ENCODE results near the gene STOM.
A peak's percentile ranks its signal among the peaks of the same experiment; 100 is the strongest.
"Not testable (repeated sequence)": the region's sequence is repeated elsewhere in the genome, so short reads cannot be mapped to it uniquely, and the experiment has no call there.

STOM gene, protein sequence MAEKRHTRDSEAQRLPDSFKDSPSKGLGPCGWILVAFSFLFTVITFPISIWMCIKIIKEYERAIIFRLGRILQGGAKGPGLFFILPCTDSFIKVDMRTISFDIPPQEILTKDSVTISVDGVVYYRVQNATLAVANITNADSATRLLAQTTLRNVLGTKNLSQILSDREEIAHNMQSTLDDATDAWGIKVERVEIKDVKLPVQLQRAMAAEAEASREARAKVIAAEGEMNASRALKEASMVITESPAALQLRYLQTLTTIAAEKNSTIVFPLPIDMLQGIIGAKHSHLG

DNA sequence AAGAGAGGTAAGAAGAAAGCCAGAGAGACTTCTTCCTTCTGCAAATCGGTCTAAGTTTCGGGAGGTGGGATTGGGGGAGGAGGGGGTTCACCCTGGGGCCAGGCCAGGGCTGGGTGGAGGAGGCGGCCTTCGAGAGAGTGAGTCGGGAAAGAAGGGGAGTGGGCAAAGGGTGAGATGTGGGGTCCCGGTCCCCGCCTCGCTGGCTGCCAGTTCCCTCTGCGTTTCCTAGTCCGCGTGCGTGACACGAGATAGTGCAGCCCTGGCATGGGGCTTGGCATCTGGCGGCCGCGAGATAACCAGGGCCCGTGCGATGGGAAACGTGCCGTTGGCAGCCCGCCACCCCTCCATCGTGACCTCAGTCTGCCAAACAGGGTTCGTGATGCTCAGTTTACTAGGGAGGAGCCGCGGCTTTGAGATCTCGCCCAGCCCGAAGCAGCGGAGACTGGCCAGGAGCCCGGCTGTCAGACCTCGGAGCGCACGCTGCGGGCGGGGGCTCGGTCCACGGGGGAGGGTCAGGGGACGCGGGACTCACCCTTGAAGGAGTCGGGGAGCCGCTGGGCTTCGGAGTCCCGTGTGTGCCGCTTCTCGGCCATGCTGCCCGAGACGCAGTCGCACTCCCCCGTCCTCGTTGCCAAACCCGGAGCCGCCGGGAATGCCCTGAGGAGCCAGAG is at the start of gene STOM:
TSS of gene STOM (minus strand) at position 656 of the 671 bp plus-strand sequence. CDS start at position 593, 63 bp downstream.
- DNase-seq, result peak; percentile 92

DNA sequence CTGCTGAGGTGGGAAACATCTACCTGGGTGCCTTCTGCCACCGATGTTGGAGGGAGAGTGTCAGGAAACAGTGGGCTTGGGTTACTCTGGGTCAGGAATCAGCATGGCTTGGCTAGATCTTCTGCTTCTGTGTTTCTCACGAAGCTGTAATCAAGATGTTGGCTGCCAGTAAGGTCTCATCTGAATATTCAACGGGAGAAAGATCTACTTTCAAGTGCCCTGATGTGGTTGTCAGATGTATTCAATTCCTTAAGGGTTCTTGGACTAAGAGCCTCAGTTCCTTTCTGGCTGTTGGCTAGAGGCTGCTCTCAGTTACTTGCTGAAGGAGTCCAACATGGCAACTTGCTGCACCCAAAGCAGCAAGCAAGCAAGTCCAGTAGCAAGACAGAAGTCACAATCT is 41.9 kb upstream of the STOM start:
- no peak for DNase-seq

GRCh38 chr9:121405899-121406298 is 35.8 kb upstream of the STOM start:
- no peak for DNase-seq

- DNase-seq, result no peak
These were observed 34.9 kb upstream of the STOM start for GRCh38 chr9:121404906-121405305.

DNA sequence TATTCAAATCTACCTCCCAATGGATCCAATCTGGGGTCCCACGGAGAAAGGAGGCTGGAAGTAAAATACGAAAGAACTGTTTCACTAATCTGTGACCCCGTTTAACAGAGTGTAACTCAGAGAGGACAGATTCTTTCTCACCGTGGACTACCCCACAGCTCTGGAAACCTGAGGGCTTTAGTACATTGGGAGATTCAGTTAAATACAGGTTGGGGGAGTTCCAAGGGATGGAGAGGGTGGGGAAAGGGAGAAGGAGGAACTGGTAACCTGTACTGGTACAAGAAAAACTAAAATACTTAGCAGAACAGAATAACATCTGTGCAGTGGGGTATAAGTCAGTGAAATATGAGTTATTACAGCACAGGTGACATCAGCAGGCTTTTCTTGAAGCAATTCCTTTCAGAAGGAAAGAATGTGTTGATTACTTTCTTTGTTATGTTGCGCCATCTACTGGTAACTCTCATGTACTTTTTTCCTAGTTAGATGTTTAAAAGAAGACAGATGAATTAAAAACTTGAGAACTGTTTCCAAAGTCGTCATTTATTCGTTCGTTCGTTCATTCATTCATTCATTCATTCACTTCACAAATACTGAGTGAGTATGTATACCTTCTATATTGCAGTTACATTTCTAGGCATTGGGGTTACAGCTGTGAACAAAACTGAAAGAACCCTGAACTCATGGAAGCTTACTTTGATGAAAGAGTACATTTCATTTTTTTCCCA is 30.0 kb upstream of the STOM start:
- peak; percentile 70 for DNase-seq

- no peak for DNase-seq
These were observed 29.3 kb upstream of the STOM start for GRCh38 chr9:121399126-121399882.

- no peak for DNase-seq
These were observed 28.3 kb upstream of the STOM start for GRCh38 chr9:121398374-121398773.

DNA sequence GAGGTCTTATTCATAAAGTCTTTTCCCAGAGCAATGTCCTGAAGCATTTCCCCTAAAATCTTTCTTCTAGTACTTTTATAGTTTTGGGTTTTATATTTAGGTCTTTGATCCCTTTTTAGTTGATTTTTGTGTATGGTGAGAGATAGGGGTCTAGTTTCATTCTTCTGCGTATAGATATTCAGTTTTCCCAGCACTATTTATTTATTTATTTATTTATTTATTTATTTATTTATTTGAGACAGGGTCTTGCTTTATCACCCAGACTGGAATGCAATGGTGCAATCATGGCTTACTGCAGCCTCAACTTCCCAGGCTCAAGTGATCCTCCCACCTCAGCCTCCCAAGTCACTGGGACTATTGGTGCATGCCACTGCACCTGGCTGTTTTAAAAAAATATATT is 27.2 kb upstream of the STOM start:
- not testable (repeated sequence) for DNase-seq

GRCh38 chr9:121395558-121395957 is 25.5 kb upstream of the STOM start:
- no peak for DNase-seq

DNA sequence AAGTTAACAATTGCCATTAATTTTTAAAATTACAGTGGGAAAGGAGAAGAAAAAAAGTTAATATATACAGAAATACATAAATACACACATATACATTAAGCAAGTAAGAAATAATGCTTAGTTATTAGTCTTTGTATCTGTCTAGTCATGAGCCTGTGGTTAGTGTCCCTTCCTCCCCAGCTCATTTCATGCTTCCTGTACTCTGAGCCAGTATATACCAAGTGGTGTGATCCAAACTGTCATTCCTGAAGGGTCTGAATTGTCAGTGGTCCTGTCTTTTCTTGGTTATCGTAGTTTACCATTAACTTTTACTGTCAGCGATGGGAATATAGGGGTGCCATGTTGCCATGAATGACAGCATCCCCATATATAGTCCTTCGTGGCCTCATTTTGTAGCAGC is 24.2 kb upstream of the STOM start:
- DNase-seq, result no peak

DNA sequence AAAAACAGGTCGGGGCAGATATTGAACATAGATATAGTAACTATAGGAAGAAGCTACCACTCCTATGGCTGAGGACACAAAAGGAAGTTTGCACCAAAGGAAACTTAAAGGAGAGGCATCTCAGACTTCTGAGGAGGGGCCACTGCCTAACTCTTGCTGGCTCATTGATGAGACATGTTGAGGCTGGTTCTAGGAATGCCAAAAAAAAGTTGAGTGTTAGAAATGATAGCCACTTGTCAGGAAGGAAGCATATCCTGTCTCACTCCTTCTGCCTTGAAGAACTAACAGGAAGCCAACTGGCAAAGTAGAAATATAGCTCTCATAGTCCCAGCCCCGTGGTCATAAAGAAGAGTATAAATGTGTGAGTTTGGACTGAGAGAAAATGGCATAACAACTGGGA is 23.3 kb upstream of the STOM start:
- no peak for DNase-seq

DNA sequence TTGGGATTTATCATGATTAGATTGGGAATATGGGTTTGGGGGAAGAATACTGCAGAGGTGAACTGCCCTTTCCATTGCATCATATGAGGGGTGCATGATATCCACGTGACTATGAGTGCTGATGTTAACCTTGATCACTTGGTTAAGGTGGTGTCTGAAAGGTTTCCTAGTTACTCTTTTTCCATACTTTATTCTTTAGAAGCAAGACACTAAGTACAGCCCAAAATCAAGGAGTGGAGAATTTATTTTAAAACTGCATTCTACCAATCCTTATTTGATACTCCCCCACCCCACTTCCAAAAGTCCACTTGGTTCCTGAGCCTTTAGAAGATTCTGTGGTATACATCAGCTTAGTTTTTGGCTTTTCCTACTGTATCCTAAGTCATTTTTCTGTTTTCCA is 20.3 kb upstream of the STOM start:
- no peak for DNase-seq

- no peak for DNase-seq
These were observed 18.3 kb upstream of the STOM start for GRCh38 chr9:121388140-121388905.

DNA sequence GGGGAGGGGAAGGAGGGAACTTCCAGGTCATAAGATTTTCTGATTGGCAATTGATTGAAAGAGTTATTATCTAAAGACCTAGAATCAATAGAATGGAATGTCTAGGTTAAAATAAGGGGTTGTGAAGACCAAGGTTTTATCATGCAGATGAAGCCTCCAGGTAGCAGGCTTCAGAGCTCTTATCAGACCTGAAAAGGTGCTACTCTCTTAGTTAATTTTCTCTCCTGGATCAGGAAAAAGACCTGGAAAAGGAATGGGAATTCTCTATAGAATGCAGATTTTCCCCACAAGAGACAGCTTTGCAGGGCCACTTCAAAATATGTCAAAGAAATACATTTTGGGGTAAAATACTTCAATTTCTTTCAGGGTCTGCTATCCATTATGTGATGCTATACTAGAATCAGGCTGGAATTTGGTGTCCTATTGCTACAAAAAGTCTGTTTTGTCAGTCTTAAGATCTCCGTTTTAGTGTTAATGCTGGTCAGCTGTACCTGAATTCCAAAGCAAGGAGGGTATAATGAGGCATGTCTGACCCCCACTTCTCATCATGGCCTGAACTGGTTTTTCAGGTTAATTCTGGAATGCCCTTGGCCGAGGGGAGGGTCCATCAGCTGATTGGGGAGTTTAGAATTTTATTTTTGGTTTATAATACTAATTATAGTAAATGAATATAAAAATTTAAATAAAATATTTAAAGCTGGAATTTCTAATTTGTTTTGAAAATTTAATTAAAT is 16.6 kb upstream of the STOM start:
- no peak for DNase-seq

DNA sequence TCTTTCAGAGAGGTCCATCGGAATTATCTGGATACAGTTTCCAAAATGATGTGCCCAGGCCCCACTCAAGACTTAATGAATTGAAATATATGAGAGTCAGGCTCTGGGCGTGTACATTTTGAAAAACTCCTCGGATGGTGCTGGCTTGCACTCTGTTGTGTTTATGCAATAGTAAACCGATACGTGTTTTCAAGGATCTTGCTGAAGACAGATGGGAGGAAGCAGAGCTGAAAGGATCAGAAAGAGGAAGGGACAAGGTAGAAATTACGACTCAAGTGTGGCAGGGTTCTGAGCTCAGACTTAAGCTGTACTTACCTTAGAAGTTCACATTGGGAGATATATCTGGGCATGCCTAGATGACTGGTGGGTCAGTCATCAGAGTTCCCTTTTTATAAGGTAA is 13.7 kb upstream of the STOM start:
- no peak for DNase-seq

- DNase-seq, result no peak
These were observed 10.8 kb upstream of the STOM start for GRCh38 chr9:121380846-121381245.

DNA sequence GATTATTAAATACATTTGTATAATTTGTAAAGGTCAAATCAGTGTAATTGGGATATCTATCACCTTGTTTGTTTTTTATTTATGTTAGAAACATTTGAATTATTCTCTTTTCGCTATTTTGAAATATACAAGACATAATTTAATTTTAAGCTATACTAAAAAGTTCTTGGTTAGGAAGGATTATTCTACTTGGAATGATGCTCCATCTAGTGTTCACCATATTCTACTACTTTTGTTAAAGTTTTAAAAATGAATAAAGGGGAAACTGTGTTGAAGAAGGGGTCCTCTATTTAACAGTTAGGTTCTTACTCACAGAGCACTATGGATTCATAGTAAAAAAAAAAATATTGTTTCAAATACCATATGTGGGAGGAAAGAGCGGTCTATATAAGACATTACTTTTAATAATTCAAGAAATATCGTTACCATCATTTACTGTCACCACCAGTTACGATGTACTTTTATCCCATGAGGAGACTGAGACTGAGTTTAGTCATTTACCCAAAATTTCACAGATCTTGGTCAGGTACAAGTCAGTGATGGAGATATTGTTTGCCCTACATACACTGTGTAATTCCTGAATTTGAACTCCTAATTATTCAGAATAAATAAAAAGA is 6.3 kb upstream of the STOM start:
- no peak for DNase-seq

DNA sequence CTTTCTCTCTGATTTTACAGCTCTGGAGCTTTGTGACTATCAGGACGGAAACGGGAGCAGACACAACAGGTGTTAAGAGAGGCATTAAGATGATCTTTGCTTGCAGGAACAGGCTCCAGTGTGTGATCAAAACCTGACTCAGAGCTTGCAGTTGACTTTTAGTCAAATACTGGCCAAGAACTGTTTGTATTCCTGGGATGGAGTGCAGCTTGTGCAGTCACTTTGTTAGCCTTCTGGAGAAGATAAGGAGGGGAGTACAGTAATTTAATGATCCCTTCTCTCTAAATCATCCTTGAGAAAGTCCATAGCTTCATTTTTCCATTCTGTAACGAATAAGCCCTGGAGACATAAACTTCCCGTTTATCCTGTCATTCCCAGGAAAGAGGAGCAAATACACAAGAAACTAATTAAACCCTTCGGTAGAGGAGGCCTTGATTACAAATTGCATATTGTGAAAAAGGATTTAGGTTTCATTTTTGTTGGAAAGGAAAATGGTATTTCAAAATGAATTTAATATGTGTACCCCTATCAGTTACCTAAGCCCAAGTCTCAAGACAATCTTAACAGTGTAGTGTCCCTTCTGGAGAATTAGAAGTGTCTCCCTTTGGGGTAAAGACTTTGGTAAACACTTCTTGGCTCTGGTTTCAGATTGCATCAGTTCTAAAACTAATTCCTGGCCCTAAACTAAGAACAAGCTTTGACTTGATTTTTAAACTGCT is 3.1 kb upstream of the STOM start:
- DNase-seq, result no peak

DNA sequence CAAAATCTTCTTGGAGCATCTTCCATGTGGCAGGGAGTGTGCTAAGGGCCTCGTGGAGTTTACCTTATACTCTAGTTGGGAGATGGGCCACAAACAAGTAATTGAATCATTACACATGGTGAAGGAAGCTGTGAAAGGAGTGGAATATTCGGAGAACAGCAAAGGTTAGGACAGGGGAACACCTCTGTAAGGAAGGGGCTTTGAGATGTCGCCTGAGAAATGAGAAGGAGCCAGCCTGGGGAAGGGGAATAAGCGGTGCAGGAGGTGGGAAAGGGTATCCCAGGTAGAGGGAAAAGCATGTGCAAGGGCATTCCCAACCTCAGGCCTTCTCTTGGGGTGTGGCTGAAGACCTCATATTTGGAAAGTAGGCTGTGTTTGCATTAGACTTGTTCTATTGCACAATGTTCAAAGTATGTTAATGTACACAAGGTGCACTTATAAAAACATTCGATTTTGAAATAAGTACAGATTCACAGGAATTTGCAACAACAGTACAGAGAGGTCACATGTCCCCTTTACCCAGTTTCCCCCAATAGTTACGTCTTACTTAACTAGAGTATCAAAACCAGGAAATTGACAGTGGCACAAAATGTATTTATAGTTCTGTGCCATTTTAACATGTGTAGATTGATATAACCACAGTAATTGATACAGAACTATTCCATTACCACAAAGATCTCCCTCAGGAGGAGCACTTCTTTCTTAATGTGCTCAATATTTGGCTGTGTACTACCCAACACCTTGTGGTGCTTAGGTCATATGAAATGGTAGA is 2.4 kb upstream of the STOM start:
- DNase-seq, result no peak
